ENCODE results near the gene PSPN.
"Not testable (repeated sequence)": the region's sequence is repeated elsewhere in the genome, so short reads cannot be mapped to it uniquely, and the experiment has no call there.

DNA sequence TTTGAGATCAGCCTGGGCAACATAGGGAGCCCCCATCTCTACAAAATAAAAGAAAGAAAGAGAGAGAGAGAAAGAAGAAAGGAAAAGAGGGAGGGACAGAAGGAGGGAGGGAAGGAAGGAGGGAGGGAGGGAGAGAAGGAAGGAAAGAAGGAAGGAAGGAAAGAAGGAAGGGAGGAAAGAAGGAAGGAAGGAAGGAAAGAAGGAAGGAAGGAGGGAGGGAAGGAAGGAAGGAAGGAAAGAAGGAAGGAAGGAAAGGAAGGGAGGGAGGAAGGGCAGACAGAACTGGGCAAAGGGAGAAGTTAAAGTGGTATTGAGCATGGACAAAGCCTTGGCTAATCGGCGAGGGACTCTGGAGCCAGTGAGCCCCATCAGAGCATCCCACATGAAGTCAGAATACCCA lies 26.5 kb downstream of the PSPN start:
- TF ChIP-seq, protein P1, sequence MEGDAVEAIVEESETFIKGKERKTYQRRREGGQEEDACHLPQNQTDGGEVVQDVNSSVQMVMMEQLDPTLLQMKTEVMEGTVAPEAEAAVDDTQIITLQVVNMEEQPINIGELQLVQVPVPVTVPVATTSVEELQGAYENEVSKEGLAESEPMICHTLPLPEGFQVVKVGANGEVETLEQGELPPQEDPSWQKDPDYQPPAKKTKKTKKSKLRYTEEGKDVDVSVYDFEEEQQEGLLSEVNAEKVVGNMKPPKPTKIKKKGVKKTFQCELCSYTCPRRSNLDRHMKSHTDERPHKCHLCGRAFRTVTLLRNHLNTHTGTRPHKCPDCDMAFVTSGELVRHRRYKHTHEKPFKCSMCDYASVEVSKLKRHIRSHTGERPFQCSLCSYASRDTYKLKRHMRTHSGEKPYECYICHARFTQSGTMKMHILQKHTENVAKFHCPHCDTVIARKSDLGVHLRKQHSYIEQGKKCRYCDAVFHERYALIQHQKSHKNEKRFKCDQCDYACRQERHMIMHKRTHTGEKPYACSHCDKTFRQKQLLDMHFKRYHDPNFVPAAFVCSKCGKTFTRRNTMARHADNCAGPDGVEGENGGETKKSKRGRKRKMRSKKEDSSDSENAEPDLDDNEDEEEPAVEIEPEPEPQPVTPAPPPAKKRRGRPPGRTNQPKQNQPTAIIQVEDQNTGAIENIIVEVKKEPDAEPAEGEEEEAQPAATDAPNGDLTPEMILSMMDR (optimal IDR thresholded peaks at IDR 0.05 in 1 of 3, IDR thresholded peaks at IDR 0.05 in 1 of 3, conservative IDR thresholded peaks at IDR 0.05 in 1 of 3; ENCODE audit: extremely low read depth in 1 of 3, insufficient read depth in 2 of 3, low read length in 3 of 3) = not testable (repeated sequence)
- not testable (repeated sequence) for TF ChIP-seq EZH2 (IDR thresholded peaks at IDR 0.05; ENCODE audit: low read length)

Measured in keratinocyte (primary cell).